NCI-H2171 treated with DMSO at 0.1 percent for 48 hours (cell line): ENCODE results near the gene FUT3.

Experiments
- DNase-seq: peaks from one replicate; lab custom pipeline; 2025; lab: John Stamatoyannopoulos, UW

The FUT3 gene

GRCh38 chr19:5823579-5824281 lies 27.5 kb downstream of the FUT3 start:
- DNase-seq, result no peak

DNA sequence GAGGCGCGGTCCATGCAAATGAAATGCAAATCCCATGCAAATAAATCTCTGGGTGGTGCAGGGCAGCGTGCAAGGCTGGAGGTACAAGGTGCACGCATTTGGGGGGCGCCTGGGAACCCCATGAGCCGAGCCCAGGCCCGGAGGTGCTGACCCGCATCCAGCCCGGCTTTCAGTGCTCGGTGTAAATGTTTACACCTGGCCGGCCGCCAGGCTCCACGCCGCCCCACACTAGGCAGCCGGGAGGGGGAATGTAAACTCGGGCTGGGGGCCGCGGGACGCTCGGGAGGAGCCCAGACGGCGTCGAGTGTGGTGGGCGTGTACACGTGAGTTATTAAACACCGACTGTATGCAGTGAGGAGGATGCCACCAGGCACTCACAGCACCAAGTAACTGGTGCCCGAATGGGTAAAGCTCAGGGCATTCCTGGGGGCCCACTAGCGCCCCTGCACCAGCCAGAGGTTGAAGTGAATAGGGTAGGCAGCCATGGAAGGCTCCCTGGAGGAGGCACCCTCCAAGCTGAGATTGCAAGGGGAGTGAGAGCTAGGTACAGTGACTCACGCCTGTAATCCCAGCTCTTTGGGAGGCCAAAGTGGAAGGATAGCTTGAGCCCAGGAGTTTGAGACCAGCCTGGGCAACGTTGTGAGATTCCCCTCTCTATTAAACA lies 28.9 kb downstream of the FUT3 start:
- no peak for DNase-seq

GRCh38 chr19:5821521-5822180 lies 29.6 kb downstream of the FUT3 start:
- DNase-seq, result no peak

GRCh38 chr19:5820785-5821184 lies 30.5 kb downstream of the FUT3 start:
- DNase-seq, result no peak

DNA sequence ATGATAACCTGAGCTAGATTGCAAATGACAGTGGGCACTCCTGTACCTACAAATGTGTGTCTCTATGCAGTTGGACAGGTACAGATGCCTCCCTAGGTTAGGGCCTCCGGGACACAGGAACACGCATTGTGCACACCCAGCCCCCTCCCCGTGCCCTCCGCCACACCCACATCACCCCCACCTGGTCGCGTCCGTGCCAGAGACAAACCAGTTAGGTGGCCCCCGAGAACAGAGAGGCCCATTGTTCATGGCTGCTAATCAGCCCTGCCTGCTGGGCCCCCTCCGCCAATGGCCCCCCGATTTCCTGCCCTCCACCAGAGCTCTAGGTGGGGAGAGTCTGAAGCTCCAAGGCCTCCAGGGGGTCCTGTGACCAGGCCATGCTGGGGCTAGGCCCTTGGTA lies 32.7 kb downstream of the FUT3 start:
- no peak for DNase-seq

DNA sequence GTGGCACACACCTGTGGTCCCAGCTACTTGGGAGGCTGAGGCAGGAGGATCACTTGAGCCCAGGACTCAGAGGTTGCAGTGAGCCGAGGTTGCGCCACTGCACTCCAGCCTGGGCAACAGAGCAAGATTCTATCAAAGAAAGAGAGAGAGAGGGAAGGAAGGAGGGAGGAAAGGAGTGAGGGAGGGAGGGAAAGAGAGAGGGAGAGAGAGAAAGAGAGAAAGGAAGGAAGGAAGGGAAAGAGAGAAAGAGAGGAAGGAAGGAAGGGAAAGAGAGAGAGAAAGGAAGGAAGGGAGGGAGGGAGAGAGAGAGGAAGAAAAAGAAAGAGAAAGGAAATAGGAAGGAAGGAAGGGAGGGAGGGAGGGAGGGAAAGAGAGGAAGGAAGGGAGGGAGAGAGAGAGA lies 34.0 kb downstream of the FUT3 start:
- no peak for DNase-seq

DNA sequence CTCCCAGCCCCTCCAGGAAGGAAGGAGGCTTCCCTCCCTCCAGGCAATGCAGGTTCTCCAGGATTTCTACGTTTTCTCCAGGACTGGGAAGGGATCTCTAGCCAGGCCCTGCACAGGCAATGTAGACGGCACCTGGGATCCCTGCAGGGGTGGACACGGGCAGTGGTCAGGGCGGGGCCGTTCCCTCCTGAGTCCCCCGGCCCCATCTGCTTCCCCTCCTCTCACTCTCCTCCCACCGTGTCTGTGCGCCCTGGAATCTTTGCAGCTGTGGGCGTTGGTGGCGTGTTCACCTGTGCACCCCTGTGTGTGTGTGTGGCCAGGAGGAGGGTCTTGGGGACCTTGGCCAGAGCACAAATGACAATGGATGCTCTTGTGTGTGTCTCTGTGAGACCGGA lies 36.4 kb downstream of the FUT3 start:
- DNase-seq, result no peak

- DNase-seq, result no peak
Observed at GRCh38 chr19:5814123-5814851, 37.0 kb downstream of the FUT3 start.

GRCh38 chr19:5811117-5811516 lies 40.1 kb downstream of the FUT3 start:
- no peak for DNase-seq

- no peak for DNase-seq
Observed at GRCh38 chr19:5809469-5809868, 41.8 kb downstream of the FUT3 start.

GRCh38 chr19:5809053-5809452 lies 42.2 kb downstream of the FUT3 start:
- no peak for DNase-seq

- DNase-seq, result no peak
Observed at GRCh38 chr19:5808120-5808816, 43.0 kb downstream of the FUT3 start.

DNA sequence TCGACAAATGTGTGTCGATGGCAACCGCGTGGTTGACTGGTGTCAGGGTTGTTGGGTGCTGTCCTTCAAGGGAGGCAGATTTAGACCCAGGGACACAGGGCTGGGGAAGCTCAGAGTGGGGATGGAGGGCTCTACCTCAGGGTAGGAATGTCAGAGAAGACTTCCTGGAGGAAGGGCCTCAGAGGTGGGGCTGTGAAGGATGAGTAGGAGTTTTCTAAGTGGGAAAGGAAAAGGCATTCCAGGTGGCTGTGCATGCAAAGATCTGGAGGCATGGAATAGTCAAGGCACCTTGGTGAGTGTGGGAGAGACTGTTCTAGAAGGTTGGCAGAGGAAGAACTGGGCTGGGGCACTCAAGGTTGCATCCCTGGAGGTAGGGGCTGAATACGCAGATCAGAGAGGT lies 44.3 kb downstream of the FUT3 start:
- DNase-seq, result no peak

DNA sequence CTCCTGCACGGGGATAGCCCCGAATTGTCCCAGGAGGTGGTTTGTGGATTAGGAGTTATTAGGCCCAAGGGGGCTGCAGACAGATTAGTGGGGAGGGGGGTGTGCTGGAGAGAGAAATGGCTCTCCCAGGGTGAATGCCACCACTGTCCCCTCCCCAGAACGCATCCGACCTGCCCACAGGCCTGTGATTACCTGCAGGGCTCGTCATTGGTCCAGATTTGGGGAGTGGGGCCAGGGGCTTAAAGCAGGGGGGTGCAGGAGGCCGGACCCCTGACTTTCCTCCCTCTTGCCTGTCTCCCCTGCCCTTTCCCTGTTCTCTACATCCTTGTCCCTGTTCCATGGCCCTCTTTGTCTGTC lies 45.1 kb downstream of the FUT3 start:
- no peak for DNase-seq

DNA sequence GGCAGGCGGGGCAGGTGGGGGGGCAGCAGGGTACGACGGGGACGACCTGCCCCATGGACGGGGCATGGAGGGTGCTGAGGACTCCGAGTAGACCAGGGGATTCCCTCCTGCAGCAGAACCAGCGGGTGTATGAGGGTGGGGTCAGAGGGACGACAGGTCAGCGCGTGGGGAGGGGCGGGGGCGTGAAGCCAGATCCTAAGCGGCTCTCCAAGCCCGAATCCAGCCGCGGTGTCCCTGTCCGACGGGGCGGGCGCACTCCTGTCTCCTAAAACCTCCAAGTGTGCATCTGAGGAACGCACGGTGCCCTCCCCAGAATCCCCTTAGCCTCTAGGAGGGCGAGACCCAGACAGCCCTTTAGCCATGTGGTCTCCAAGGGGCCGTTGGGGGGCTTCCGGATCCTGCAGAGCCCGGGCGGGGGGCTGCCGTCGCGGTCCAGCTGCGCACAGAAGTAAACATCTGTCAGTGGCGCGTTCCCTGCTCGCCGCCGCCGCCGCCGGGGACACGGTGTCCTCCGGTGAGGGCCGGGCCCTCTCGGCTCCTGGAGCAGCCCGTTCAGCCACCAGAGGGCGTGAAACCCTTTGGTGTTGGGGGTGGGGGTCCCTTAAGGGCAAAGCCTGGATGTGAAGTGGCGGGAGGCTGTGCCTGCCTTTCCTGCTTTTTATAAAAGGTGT lies 45.7 kb downstream of the FUT3 start:
- DNase-seq, result peak; percentile 68

GRCh38 chr19:5804516-5805461 lies 46.5 kb downstream of the FUT3 start, which contains the start of gene NRTN:
NRTN (plus strand) TSS chr19:5805067; CDS start chr19:5824166, 19,099 bp downstream.
- DNase-seq, result peak; percentile 28

- peak; percentile 90 for DNase-seq
Observed at GRCh38 chr19:5803752-5804515, 47.3 kb downstream of the FUT3 start.

GRCh38 chr19:5803441-5803751 lies 47.9 kb downstream of the FUT3 start:
- no peak for DNase-seq

GRCh38 chr19:5801796-5802619 lies 49.2 kb downstream of the FUT3 start:
- DNase-seq, result peak; percentile 62
